HepG2 (cell line): ENCODE data around the gene WDR87. TPM values are rescaled to one million over a fixed set of nuclear protein-coding genes. Genes with fewer than 3 reads are reported as not detected.

ENCODE experiments used
- ASH2L ChIP-seq: fragments of 300-600, 200-600 bp; sonication (generic); IDR thresholded peaks from 2 replicates; pipeline ENCODE4 v1.7.0; 2017; ENCODE audit warnings: low read depth, mild to moderate bottlenecking, moderate library complexity, mixed read lengths, low read length; ENCODE audit not compliant: insufficient read length
- ATF1 ChIP-seq: IDR thresholded peaks from 2 replicates; pipeline ENCODE4 v1.6.1; 2016; ENCODE audit warnings: mild to moderate bottlenecking, control low read depth
- ATF3 ChIP-seq: sonication (generic); formaldehyde crosslinking; IDR thresholded peaks from 2 replicates; pipeline ENCODE4 v1.4.0; 2020; ENCODE audit warnings: missing genetic modification reagents
- ATF7 ChIP-seq, 2 experiments: fragments of 450-650 bp in 1 of 2; sonication (generic) in 1 of 2; formaldehyde crosslinking in 1 of 2; IDR thresholded peaks; 2 replicates each; pipeline versions ENCODE4 v1.4.0 to v1.6.1; 2016 to 2020; ENCODE audit warnings: antibody characterized with exemption in 1 of 2, mild to moderate bottlenecking in 1 of 2, missing genetic modification reagents in 1 of 2
- BCL6 ChIP-seq: IDR thresholded peaks from 2 replicates; pipeline ENCODE4 v1.6.1; 2016; ENCODE audit warnings: missing genetic modification reagents, missing compliant biosample characterization
- CEBPG ChIP-seq: IDR thresholded peaks from 2 replicates; pipeline ENCODE4 v1.6.1; 2016
- ERF ChIP-seq: IDR thresholded peaks from 2 replicates; pipeline ENCODE4 v1.6.1; 2018; ENCODE audit warnings: missing biosample characterization, missing genetic modification reagents
- GMEB1 ChIP-seq: sonication (generic); formaldehyde crosslinking; IDR thresholded peaks from 2 replicates; pipeline ENCODE4 v1.5.1; 2020; ENCODE audit warnings: missing genetic modification reagents, mild to moderate bottlenecking, borderline replicate concordance
- MAFF ChIP-seq: IDR thresholded peaks from 2 replicates; pipeline ENCODE4 v1.6.1; 2011; ENCODE audit warnings: low read depth, low read length, improper control_type of control experiment
- MAX ChIP-seq: IDR thresholded peaks from 2 replicates; pipeline ENCODE4 v1.6.1; 2012; ENCODE audit warnings: inconsistent platforms
- MED1 ChIP-seq: sonication (generic); formaldehyde crosslinking; IDR thresholded peaks from 2 replicates; pipeline ENCODE4 v1.4.0; 2020; ENCODE audit warnings: missing genetic modification reagents
- NCOA2 ChIP-seq: sonication (generic); formaldehyde crosslinking; IDR thresholded peaks from 2 replicates; pipeline ENCODE4 v1.8.0; 2022; ENCODE audit warnings: inconsistent platforms
- PATZ1 ChIP-seq: sonication (generic); formaldehyde crosslinking; IDR thresholded peaks from 2 replicates; pipeline ENCODE4 v1.4.0; 2020; ENCODE audit warnings: missing genetic modification reagents
- RAD51 ChIP-seq: fragments of 450-650 bp; IDR thresholded peaks from 2 replicates; pipeline ENCODE4 v1.6.1; 2016; ENCODE audit warnings: borderline replicate concordance
- RXRB ChIP-seq: IDR thresholded peaks from 2 replicates; pipeline ENCODE4 v1.6.1; 2016; ENCODE audit warnings: borderline replicate concordance, missing genetic modification reagents, missing compliant biosample characterization
- SMAD3 ChIP-seq: sonication (generic); formaldehyde crosslinking; IDR thresholded peaks from 2 replicates; pipeline ENCODE4 v1.4.0; 2020; ENCODE audit warnings: missing genetic modification reagents
- SMARCE1 ChIP-seq: fragments of 450-650 bp; IDR thresholded peaks from 2 replicates; pipeline ENCODE4 v1.6.1; 2017; ENCODE audit warnings: borderline replicate concordance
- SMC3 ChIP-seq: IDR thresholded peaks from 2 replicates; pipeline ENCODE4 v1.6.1; 2011; ENCODE audit warnings: low read length, improper control_type of control experiment
- SP5 ChIP-seq: IDR thresholded peaks from 2 replicates; pipeline ENCODE4 v1.6.1; 2016; ENCODE audit warnings: low read depth, borderline replicate concordance
- TEAD2 ChIP-seq: sonication (generic); formaldehyde crosslinking; IDR thresholded peaks from 2 replicates; pipeline ENCODE4 v1.9.0; 2021; ENCODE audit warnings: missing genetic modification reagents
- ZNF136 ChIP-seq: sonication (generic); formaldehyde crosslinking; IDR thresholded peaks from 2 replicates; pipeline ENCODE4 v1.8.1; 2022; ENCODE audit warnings: low read depth, mild to moderate bottlenecking, moderate library complexity, missing genetic modification reagents
- ZNF207 ChIP-seq: fragments of 450-650 bp; IDR thresholded peaks from 2 replicates; pipeline ENCODE4 v1.6.1; 2016; ENCODE audit warnings: antibody characterized with exemption, borderline replicate concordance
- ZNF232 ChIP-seq: sonication (generic); formaldehyde crosslinking; IDR thresholded peaks from 2 replicates; pipeline ENCODE4 v1.4.0; 2020; ENCODE audit warnings: missing genetic modification reagents, borderline replicate concordance
- ZNF264 ChIP-seq: sonication (generic); formaldehyde crosslinking; IDR thresholded peaks from 2 replicates; pipeline ENCODE4 v1.4.0; 2020; ENCODE audit warnings: missing genetic modification reagents
- polyA plus RNA-seq, 8 experiments: library from polyadenylated mRNA; depleted of rRNA in 3 of 8; stranded (reverse) in 7 of 8; unstranded in 1 of 8; fragments of >200 nt; fragmentation: Illumina TruSeq in 4 of 8; extraction: Trizol in 4 of 8; gene quantifications; 2 replicates each; pipeline versions ENCODE4 v1.2.1 to v1.2.3, GENCODE V29; 2011 to 2016; ENCODE audit warnings: low read depth in 4 of 8, missing spikeins in 1 of 8, mixed read lengths in 1 of 8; ENCODE audit not compliant: insufficient read depth in 1 of 8
- total RNA-seq, 5 experiments: library from RNA; depleted of rRNA; stranded (reverse); fragments of >200 nt; fragmentation: Illumina TruSeq; extraction: Trizol; gene quantifications; 2 replicates each; pipeline ENCODE4 v1.2.3, GENCODE V29; 2016; ENCODE audit warnings: low read depth in 1 of 5
- TF ChIP-seq, protein P1 (sequence below): sonication (generic); formaldehyde crosslinking; IDR thresholded peaks from 2 replicates; pipeline ENCODE4 v1.4.0; 2020; ENCODE audit warnings: low read depth, missing genetic modification reagents

The WDR87 gene
- total and polyA plus RNA-seq, 2 of the 13 experiments (the other 11 are each of a cell fraction or from before 2014, with no cell fraction given), result not detected

DNA sequence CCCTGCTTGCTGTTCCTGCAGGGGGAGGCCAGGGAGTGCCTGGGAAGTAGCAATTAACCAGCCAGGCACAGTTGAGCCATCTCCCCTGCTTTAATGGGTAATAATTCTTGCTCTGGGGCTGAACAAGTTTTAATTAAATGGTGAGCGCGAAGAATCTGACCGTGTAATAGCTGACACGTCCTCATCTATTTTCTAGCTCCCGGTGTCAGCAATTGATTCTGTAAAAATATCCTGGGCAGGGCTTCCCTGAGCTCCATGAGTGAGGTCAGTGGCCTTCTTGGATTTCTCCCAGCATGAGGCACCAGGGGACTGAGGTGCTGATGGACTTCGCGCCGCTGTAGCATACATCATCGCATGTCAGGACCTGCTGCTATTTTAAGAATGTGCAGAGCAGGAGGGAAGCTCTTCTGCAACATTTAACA is 27.6 kb upstream of the WDR87 start (continued):
- TF ChIP-seq ATF3 (peak; percentile 66), MED1 (CRISPR knock-in tag) (peak; percentile 52), NCOA2 (peak; percentile 72), ATF1 (CRISPR knock-in tag) (peak; percentile 50; the same call in 1 of the 2 replicates), SMAD3 (0 out of 2 replicates have a peak, but pooled peaks have one; percentile 31), SP5 (CRISPR knock-in tag) (0 out of 2 replicates have a peak, but pooled peaks have one; percentile 7), RXRB (peak; percentile 91), ERF (0 out of 2 replicates have a peak, but pooled peaks have one; percentile 15), GMEB1 (CRISPR knock-in tag) (peak; percentile 34; the same call in 1 of the 2 replicates), RAD51 (no peak), MAFF (peak; percentile 3; the same call in 1 of the 2 replicates), ATF7 (IDR thresholded peaks at IDR 0.05) (peak; percentile 50), ATF7 (CRISPR knock-in tag; IDR thresholded peaks at IDR 0.05) (peak; percentile 74), ZNF232 (CRISPR knock-in tag) (peak; percentile 73), TEAD2 (CRISPR knock-in tag) (no peak), ZNF136 (CRISPR knock-in tag) (no peak), SMARCE1 (no peak), ZNF264 (CRISPR knock-in tag) (peak; percentile 56; the same call in 1 of the 2 replicates), ASH2L (peak; percentile 58), PATZ1 (CRISPR knock-in tag) (peak; percentile 49; the same call in 1 of the 2 replicates), ZNF207 (no peak), MAX (peak; percentile 71), BCL6 (CRISPR knock-in tag) (peak; percentile 76), CEBPG (CRISPR knock-in tag) (peak; percentile 45), SMC3 (0 out of 2 replicates have a peak, but pooled peaks have one; percentile 10)
- TF ChIP-seq, protein P1, sequence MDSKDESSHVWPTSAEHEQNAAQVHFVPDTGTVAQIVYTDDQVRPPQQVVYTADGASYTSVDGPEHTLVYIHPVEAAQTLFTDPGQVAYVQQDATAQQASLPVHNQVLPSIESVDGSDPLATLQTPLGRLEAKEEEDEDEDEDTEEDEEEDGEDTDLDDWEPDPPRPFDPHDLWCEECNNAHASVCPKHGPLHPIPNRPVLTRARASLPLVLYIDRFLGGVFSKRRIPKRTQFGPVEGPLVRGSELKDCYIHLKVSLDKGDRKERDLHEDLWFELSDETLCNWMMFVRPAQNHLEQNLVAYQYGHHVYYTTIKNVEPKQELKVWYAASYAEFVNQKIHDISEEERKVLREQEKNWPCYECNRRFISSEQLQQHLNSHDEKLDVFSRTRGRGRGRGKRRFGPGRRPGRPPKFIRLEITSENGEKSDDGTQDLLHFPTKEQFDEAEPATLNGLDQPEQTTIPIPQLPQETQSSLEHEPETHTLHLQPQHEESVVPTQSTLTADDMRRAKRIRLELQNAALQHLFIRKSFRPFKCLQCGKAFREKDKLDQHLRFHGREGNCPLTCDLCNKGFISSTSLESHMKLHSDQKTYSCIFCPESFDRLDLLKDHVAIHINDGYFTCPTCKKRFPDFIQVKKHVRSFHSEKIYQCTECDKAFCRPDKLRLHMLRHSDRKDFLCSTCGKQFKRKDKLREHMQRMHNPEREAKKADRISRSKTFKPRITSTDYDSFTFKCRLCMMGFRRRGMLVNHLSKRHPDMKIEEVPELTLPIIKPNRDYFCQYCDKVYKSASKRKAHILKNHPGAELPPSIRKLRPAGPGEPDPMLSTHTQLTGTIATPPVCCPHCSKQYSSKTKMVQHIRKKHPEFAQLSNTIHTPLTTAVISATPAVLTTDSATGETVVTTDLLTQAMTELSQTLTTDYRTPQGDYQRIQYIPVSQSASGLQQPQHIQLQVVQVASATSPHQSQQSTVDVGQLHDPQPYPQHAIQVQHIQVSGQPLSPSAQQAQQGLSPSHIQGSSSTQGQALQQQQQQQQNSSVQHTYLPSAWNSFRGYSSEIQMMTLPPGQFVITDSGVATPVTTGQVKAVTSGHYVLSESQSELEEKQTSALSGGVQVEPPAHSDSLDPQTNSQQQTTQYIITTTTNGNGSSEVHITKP, result peak; percentile 34; the same call in 1 of the 2 replicates
